Measurements from ENCODE around the gene MAFF. TPM values are rescaled to one million over a fixed set of nuclear protein-coding genes. Genes with fewer than 3 reads are reported as not detected.

The MAFF gene
- polyA plus RNA-seq, 1 donor from 2014 or later, result 2.1 TPM

GRCh38 chr22:38186429-38186828 is 15.4 kb upstream of the MAFF start:
- Histone ChIP-seq H3K9me2 (ENCODE audit: insufficient read depth, low read length) (no peaks in the 10 kb centered on the region), H3K27ac (ENCODE audit: low read length) (no peak overlapping the region), H3K79me2 (replicated peaks; ENCODE audit: insufficient read depth, low read length) (peaks cover under 1% of the 10 kb centered on the region), H3K9ac (ENCODE audit: low read length) (no peak overlapping the region), H3K27me3 (ENCODE audit: insufficient read depth, low read depth, low read length) (no peaks in the 10 kb centered on the region), H2AFZ (ENCODE audit: low read depth, low read length) (no peak overlapping the region), H3K36me3 (ENCODE audit: insufficient read depth, low read length) (no peaks in the 10 kb centered on the region), H3K9me3 (ENCODE audit: low read length) (no peaks in the 10 kb centered on the region), H4K20me1 (ENCODE audit: insufficient read depth) (no peaks in the 10 kb centered on the region), H3K4me3 (ENCODE audit: low read length) (no peak overlapping the region), H3F3A (ENCODE audit: insufficient read depth, low read length, poor library complexity, severe bottlenecking) (no peaks in the 10 kb centered on the region), H3K4me2 (ENCODE audit: low read length) (no peak overlapping the region)
- TF ChIP-seq REST (IDR thresholded peaks at IDR 0.05; ENCODE audit: borderline replicate concordance), result no peak
- TF ChIP-seq CTCF (IDR thresholded peaks at IDR 0.05; ENCODE audit: poor library complexity, severe bottlenecking), result no peak
- no peak for TF ChIP-seq RAD21 (conservative IDR thresholded peaks at IDR 0.05)
- TF ChIP-seq SMC3 (conservative IDR thresholded peaks at IDR 0.05; ENCODE audit: poor library complexity), result no peak
- no peak for TF ChIP-seq EZH2 (IDR thresholded peaks at IDR 0.05; ENCODE audit: borderline replicate concordance, insufficient read depth, low read length, poor library complexity, severe bottlenecking)
- TF ChIP-seq EP300 (conservative IDR thresholded peaks at IDR 0.05; ENCODE audit: poor library complexity, severe bottlenecking), result no peak

- H3K9ac ChIP-seq (ENCODE audit: low read length), result no peak overlapping the region
- H3K36me3 ChIP-seq (ENCODE audit: insufficient read depth, low read length), result no peaks in the 10 kb centered on the region
- no peaks in the 10 kb centered on the region for H3F3A ChIP-seq (ENCODE audit: insufficient read depth, low read length, poor library complexity, severe bottlenecking)
- H3K4me3 ChIP-seq (ENCODE audit: low read length), result no peak overlapping the region
- no peaks in the 10 kb centered on the region for H3K79me2 ChIP-seq (replicated peaks; ENCODE audit: insufficient read depth, low read length)
- H3K4me2 ChIP-seq (ENCODE audit: low read length), result no peak overlapping the region
- no peak overlapping the region for H3K27ac ChIP-seq (ENCODE audit: low read length)
- no peaks in the 10 kb centered on the region for H3K9me3 ChIP-seq (ENCODE audit: low read length)
- no peaks in the 10 kb centered on the region for H4K20me1 ChIP-seq (ENCODE audit: insufficient read depth)
- no peaks in the 10 kb centered on the region for H3K27me3 ChIP-seq (ENCODE audit: insufficient read depth, low read depth, low read length)
- TF ChIP-seq RAD21 (conservative IDR thresholded peaks at IDR 0.05), result no peak
- no peak for TF ChIP-seq TAF1 (IDR thresholded peaks at IDR 0.05; ENCODE audit: low read depth)
- no peak for TF ChIP-seq MXI1 (conservative IDR thresholded peaks at IDR 0.05; ENCODE audit: poor library complexity, severe bottlenecking)
- TF ChIP-seq SMC3 (conservative IDR thresholded peaks at IDR 0.05; ENCODE audit: poor library complexity), result no peak
- TF ChIP-seq CTCF (IDR thresholded peaks at IDR 0.05; ENCODE audit: poor library complexity, severe bottlenecking), result no peak
- no peak for TF ChIP-seq REST (IDR thresholded peaks at IDR 0.05; ENCODE audit: borderline replicate concordance)
- TF ChIP-seq POLR2AphosphoS5 (IDR thresholded peaks at IDR 0.05), result no peak
- no peak for TF ChIP-seq EP300 (conservative IDR thresholded peaks at IDR 0.05; ENCODE audit: poor library complexity, severe bottlenecking)
- no peak for TF ChIP-seq EZH2 (IDR thresholded peaks at IDR 0.05; ENCODE audit: borderline replicate concordance, insufficient read depth, low read length, poor library complexity, severe bottlenecking)
- H3K9me2 ChIP-seq (ENCODE audit: insufficient read depth, low read length), result no peaks in the 10 kb centered on the region
- no peak overlapping the region for H2AFZ ChIP-seq (ENCODE audit: low read depth, low read length)
Measured at GRCh38 chr22:38187413-38188212, 14.2 kb upstream of the MAFF start.

Data from neural cell (in vitro differentiated cells).